SK-N-SH treated with all-trans-retinoic acid at 6 μM for 48 hours (cell line): ENCODE data around the gene ERI3.

Experiments
- BACH2 ChIP-seq: fragments of 250-450 bp; sonication (Bioruptor Pico); IDR thresholded peaks from 2 replicates; pipeline ENCODE4 v1.9.0; 2021; ENCODE audit warnings: mild to moderate bottlenecking, borderline replicate concordance
- CSDC2 ChIP-seq: fragments of 250-450 bp; sonication (Bioruptor Pico); IDR thresholded peaks from 2 replicates; pipeline ENCODE4 v1.5.0; 2020; ENCODE audit warnings: mild to moderate bottlenecking, moderate library complexity
- CSRNP3 ChIP-seq: fragments of 250-450 bp; sonication (Bioruptor Pico); IDR thresholded peaks from 2 replicates; pipeline ENCODE4 v1.5.1; 2021; ENCODE audit warnings: mild to moderate bottlenecking, moderate library complexity
- GLIS3 ChIP-seq: fragments of 250-450 bp; sonication (Bioruptor Pico); IDR thresholded peaks from 2 replicates; pipeline ENCODE4 v1.5.0; 2020; ENCODE audit warnings: mild to moderate bottlenecking, moderate library complexity
- ISL1 ChIP-seq: fragments of 250-450 bp; sonication (Bioruptor Pico); IDR thresholded peaks from 2 replicates; pipeline ENCODE4 v2.1.2; 2022; ENCODE audit warnings: mild to moderate bottlenecking, moderate library complexity
- PATZ1 ChIP-seq: fragments of 250-450 bp; sonication (Bioruptor Pico); IDR thresholded peaks from 2 replicates; pipeline ENCODE4 v1.8.0; 2020; ENCODE audit warnings: mild to moderate bottlenecking, moderate library complexity, borderline replicate concordance
- PPARA ChIP-seq: fragments of 250-450 bp; sonication (Bioruptor Pico); IDR thresholded peaks from 2 replicates; pipeline ENCODE4 v1.5.0; 2020; ENCODE audit warnings: mild to moderate bottlenecking, borderline replicate concordance
- RARB ChIP-seq: fragments of 250-450 bp; sonication (Bioruptor Pico); IDR thresholded peaks from 2 replicates; pipeline ENCODE4 v1.8.0; 2021; ENCODE audit warnings: mild to moderate bottlenecking, moderate library complexity
- TCF4 ChIP-seq: fragments of 250-450 bp; sonication (Bioruptor Pico); IDR thresholded peaks from 2 replicates; pipeline ENCODE4 v1.8.0; 2021; ENCODE audit warnings: mild to moderate bottlenecking, moderate library complexity, borderline replicate concordance
- ZC3H10 ChIP-seq: fragments of 250-450 bp; sonication (Bioruptor Pico); IDR thresholded peaks from 2 replicates; pipeline ENCODE4 v1.5.1; 2021; ENCODE audit warnings: mild to moderate bottlenecking, moderate library complexity
- ZFP3 ChIP-seq: fragments of 250-450 bp; sonication (Bioruptor Pico); IDR thresholded peaks from 2 replicates; pipeline ENCODE4 v1.5.0; 2020; ENCODE audit warnings: mild to moderate bottlenecking, moderate library complexity
- ZNF565 ChIP-seq: fragments of 450-650 bp; formaldehyde crosslinking; conservative IDR thresholded peaks from 2 replicates; pipeline ENCODE4 v1.5.0; 2020; ENCODE audit warnings: low read depth, mild to moderate bottlenecking, moderate library complexity

GRCh38 chr1:44290250-44291094 is 64.6 kb downstream of the ERI3 start:
- TF ChIP-seq ISL1 (CRISPR knock-in tag) (no peak), TCF4 (CRISPR knock-in tag) (no peak), RARB (CRISPR knock-in tag) (no peak), BACH2 (no peak), ZC3H10 (no peak), GLIS3 (CRISPR knock-in tag) (no peak), ZFP3 (CRISPR knock-in tag) (no peak), PPARA (no peak), CSDC2 (CRISPR knock-in tag) (no peak), ZNF565 (CRISPR knock-in tag) (no peak), PATZ1 (CRISPR knock-in tag) (no peak), CSRNP3 (CRISPR knock-in tag) (no peak)
